HG02840 (cell line): ENCODE measurements around the gene TP53RK.

Source experiments
- ATAC-seq: cut with Tn5 transposase; IDR thresholded peaks from one replicate; pipeline ENCODE4 v1.9.1; 2021; ENCODE audit warnings: mild to moderate bottlenecking, moderate library complexity, moderate number of reproducible peaks; ENCODE audit not compliant: unreplicated experiment, low FRiP score

Gene TP53RK

DNA sequence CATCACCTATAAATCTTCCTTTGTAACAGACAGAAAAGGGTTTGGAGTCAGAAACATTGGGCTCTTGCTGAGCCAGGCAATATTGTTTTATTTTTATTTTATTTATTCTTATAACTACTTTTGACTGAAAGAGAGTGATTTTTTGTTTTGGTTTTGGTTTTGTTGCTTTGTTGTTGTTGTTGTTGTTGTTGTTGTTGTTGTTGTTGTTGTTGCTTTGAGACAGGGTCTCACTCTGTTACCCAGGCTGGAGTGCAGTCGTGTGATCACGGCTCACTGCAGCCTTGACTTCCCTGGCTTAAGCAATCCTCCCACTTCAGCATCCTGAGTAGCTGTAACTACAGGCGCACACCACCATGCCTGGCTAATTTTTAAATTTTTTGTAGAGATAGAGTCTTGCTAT, 22.9 kb downstream of the TP53RK start:
- no peak for ATAC-seq

DNA sequence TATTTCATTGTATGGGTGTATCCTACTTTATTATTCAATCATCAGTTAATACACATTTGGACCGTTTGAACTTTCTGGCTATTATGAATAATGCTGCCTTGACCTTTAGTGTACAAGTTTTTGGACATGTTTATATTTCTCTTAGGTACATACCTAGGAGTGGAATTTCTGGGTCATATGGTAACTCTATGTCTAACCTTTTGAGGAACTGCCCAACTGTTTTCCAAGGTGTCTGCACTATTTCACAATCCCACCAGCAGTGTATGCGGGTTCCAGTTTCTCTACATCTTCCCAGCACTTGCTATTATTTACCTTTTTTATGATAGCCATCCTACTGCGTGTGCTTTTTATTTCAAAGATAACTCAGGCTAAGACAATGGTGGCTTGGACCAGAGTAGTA, 23.6 kb downstream of the TP53RK start:
- no peak for ATAC-seq

DNA sequence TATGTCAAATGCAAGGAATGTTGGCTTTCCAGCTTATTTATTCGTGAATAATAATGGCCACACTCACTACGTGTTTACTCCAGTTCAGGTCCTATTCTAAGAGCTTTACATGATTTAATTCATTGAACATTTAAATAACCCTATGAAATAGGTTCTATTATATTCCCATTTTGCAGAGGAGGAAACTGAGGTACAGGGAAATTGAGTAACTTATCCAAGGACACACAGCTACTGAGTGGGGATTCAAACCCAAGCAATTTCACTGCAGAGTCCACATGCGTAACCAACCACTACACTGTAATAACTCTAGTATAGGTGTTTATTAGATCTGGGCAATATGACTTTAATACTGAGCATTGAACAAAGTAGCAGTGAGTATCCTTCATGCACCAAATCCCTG, 25.7 kb downstream of the TP53RK start:
- ATAC-seq, result no peak

DNA sequence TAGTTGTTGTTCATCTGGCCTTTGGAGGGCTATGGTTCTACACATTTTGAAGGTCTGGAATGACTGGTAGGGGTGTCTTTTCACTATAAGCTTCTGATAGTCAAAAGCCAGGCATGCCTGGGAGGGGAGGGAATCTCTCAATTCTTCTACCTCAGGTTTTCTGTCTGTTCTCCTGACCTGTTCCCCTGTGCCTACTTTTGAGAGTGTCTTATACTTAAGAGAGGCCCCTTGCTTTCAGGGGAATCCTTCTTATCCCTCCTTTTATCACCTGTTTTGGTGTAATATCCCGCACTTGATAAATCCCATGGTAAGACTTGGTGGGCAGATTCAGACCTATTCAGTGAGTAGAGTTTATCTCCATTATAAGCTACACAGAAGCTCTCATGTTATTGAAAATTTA, 27.6 kb downstream of the TP53RK start:
- no peak for ATAC-seq

DNA sequence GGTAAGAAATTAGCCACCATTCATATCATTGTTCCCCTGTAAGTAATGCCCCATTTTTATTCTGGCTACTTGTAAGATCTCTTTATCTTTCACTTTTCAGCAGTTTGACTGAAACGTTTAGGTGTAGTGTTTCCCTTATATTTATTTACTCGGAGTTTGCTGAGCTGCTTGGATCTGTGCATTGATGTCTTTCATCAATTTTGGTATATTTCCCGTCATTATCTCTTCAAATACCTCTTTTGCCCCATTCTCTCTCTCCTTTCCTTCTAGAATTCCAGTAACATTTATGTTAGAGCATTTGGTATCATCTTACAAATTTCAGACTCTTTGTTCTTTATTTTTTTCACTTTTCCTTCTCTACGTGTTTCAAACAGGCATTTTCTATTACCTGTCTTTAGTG, 28.8 kb downstream of the TP53RK start:
- no peak for ATAC-seq

DNA sequence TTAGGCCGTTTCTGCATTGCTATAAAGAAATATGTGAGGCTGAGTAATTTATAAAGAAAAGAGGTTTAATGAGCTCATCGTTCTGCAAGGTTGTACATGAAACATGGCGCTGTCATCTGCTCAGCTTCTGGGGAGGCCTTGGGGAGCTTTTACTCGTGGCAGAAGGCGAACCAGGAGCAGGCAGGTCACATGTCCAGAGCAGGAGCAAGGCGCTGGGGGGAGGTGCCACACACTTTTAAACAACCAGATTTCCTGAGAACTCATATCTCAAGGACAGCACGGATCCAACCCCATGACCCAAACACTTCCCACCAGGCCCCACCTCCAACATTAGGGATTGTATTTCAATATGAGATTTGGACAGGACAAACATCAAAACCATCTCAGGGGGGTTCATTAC, 31.6 kb downstream of the TP53RK start:
- ATAC-seq, result no peak

DNA sequence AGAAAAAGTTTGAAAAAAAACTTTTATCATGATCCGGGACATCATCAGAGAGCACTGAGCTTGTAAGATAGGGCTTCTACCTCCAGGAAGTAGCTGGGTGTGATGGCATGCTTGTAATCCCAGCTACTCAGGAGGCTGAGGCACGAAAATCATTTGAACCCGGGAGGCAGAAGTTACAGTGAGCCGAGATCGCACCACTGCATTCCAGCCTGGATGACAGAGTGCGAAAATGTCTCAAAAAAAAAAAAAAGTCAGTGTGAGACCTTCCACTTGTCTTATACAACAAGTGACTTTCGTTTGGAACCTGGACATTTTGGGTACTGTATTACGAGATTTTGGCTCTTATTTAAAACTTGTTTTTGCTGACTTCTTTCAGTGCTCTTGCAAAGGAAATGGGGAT, 32.1 kb downstream of the TP53RK start:
- no peak for ATAC-seq

DNA sequence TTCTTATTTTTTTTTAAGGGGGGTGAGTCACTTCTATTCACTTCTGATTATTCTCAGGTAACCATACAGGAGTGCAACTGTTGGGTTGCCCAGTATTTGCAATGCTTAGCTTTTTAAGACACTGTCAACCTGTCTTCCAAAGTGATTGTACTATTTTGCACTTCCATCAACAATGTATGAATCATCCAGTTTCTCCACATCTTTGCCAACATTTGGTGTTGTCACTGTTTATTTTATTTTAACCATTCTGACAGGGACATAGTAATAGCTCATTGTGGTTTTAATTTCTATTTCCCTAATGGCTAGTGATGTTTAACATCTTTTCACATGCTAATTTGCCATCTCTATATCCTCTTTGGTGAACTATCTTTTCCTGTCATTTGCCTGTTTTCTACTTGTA, 36.5 kb downstream of the TP53RK start:
- no peak for ATAC-seq

DNA sequence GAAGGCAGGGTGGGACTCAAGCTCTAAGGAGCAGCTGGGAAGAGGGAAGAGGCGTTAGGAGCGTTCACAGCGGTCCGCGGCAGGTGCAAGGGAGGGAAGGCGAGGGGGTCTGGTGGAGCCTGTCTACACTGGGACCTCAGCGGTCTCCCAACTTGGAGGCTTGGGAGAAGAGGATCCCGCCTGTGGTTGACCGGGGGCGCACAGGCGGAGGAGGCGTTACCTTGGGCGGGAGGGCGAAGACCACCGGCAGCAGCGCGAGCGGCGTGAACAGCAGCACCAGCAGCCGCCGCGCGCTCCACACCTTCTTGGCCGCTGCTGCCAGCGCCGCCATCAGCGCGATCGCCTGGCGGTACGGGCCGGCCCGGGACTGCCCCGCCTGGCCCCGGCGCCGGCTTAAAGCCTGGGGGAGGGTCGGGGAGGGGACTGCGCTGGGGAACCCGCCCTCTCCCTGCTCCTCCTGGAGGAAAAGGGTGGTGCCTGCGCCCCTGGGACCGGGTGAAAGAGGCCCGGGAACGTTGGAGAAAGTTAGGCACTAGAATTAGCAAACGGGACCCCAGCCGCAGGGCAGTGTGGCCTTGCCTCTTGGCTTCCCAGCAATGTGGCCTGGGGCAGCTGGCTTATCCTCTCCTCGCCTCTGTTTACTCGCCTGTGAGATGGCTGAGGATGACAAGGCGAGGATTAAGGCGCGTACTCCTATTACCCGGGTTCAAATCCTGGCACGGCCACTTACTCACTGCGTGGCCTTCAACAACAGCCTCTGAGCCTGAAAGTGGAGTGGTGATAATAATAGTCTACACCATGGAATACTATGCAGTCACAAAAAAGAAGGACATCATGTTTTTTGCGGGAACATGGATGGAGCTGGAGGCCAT, 37.9 kb downstream of the TP53RK start, which contains the start of gene SLC13A3:
Gene SLC13A3 (minus strand): TSS at position 369 of the 872 bp plus-strand sequence. CDS start 38 bp downstream, at position 331.
- ATAC-seq, result no peak

DNA sequence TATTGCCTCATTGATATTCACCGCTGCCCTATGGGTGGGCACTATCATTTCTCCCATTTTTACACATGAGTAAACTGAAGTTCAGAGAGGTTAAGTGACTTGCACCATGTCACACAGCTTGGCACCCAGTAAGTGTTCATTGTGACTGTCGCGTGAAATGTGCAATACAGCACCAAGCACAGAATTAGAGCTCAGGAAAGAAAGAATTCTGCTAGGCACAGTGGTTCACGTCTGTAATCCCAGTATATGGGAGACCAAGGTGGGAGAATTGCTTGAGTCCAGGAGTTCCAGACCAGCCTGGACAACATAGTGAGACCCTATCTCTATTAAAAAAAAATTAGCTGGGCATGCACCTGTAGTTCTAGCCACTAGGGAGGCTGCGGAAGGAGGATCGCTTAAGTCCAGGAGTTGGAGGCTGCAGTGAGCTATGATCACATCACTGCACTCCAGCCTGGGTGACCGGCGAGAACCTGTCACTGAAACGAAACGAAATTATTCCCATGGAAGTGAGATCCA, 38.6 kb downstream of the TP53RK start:
- no peak for ATAC-seq

DNA sequence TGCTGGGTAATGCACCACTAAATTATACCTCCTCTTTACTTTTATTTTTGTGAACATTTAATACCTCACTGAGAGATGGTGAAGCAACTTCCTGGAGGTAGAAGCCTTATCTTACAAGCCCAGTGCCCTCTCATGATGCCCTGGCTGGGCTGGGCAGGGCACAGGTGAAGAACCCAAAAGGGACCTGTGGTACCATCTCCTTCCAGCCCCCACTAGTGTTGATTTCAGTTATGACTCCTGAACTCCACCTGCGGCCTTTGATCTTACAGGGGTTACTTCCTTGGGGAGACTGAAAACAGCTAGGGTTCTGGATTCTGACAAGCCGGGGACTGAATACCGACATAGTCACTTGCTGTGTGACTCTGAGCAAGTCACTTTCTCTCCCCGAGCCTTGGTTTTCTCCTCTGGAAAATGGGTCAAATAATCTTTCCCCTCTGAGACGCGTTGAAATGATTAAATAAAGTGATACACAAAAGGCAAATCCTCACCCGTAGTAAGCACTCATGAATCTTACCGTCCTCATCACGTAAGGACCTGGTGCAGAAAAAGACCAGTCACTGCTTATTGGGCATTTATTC, 39.2 kb downstream of the TP53RK start:
- ATAC-seq, result no peak

DNA sequence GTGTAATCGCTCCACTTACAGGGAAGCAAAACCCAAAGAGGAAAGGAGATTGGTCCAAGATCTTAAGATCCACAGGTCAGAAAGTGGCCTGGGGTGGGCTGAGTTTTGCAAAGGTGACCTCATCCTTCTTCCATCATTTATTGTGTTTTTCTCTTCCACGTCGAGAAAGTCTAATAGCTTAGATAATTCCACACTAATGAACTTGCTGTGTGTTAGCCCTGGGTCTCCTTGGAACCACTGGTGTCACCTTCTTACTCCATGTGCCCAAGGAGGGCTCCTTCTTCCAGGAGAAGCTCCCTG, 39.6 kb downstream of the TP53RK start:
- ATAC-seq, result no peak

DNA sequence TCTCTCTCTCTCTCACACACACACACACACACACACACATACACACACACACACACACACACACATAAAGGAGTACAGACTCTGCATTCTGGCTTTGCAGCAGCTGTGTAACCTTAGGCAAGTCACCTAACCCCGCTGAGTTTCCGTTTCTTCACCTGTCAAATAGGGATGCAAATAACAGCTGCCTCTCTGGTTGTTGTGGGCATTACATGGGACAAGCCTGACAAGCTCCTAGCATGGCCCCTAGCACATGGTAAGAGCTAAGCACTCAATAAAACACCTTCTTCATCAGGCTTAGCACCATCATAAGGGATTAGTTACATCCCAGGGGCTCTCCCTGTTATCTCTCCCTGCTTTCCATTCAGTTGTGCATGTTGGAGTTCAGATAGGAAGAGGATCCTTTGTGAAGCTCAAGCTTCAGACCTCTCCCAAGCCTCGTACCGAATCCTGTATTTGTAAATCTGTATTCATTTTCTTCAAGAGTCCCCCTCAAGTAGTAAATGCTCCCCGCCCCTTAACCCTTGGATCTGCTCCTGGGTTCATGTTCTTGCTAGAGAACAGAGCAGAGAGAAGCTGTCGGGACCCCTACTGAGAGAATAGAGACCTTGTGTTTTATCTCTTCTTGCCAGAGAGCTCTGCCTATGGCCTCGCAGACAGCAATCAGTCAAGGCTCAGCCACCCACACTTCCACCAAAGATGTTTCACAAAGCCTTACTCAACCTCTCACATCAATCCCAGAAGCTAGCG, 40.2 kb downstream of the TP53RK start:
- no peak for ATAC-seq

DNA sequence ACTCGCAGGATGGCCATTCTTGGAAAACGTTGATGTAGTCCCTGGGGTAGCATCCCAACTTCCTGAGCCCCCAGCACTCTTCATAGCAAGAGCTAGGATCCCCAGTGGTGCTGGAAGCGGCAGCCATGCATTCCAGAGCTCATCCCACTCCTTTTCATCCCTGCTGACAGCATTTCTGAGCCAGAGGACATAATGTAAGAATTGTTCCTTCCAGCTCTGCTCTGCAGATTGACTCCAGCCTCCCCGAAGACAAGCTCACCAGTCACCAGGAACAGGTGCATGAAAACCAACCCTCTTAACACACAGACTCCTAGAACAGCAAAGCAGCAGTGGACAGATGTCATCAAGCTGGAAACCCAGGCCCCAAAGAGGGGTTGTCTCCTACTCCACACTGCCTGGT, 41.8 kb downstream of the TP53RK start:
- ATAC-seq, result no peak

DNA sequence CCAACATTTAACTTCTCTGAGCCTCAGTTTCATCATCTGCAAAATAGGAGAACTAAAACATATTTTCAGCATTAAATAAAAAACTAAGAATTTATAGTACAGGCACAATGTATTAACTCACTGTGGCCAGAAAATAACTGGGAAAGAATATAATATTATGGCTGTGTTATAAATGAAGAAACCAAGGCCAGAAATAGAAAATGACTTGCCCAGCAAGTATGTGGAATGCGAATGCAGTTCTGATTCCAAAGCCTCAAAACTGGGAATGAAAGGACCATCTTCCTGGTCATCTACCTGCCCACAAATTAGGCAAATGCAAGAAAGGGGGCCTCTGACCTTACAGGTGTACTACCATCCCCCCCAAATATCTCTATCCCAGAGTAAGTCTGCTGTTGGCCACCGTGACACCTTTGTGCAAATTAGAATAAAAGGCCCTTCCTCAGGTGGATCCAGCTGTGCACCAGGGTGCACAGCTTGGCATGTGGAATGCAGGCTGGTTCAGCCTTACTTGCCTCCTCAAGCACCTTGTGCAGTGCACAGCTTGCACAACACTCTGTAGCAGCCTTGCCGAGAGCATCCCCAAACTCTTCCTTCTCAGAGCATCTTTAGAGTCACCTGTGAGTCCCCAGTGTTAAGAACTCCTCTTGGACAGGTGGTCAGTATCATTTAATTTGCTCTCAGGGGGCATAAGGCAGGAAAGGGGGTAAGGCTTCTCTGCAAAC, 42.4 kb downstream of the TP53RK start:
- ATAC-seq, result no peak

DNA sequence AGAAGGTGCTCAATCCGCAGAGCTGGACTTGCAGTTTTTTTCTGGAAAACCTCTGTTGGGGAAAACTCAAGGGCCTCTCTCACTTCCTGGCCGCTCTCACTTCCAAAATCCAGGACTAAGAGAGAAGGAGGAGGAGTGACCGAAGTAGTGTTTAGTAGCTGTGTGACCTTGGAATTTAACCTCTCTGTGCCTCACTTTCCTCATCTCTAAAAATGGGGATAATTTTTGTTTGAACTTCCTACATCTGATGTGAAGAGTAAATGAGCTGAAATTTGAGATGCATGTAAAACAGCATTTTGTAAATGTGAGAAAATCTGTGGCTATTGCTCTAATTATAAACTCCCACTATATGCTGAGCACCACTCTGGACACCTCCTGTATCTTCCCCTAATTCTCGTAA, 43.1 kb downstream of the TP53RK start:
- ATAC-seq, result no peak

DNA sequence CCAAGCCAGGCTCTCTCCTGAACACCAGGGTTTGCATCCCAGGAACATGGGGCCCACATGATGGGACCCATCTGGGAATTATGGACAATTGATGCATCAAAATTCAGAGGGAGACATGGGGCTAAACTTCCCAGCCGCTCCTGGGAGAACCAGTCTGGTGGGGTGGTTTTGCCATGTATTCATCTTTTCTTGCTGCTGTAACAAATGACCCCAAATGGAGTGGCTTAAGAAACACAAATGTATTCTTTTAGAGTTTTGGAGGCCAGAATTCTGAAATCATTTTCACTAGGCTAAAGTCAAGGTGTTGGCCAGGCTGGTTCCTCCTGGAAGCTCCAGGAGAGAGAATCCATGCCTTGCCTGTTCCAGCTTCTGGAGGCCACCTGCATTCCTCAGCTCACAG, 44.5 kb downstream of the TP53RK start:
- ATAC-seq, result no peak

DNA sequence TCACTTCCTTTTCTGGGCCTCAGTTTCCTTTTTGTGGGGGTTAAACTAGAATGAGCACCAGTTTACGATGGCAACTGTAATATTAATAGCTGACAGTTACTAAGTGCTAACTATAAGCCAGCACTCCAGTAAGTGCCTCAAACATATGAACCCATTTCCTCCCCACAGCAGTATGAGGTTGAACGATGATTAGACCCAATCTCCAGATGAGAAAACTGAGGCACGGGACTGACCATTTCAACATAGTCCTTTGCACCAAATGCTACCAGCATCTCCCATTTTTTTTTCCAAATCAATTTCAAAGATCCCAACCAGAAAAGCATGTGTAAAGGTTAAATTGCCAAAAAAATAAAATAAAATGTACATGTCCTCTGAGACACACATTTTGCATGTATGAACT, 45.1 kb downstream of the TP53RK start:
- ATAC-seq, result no peak

DNA sequence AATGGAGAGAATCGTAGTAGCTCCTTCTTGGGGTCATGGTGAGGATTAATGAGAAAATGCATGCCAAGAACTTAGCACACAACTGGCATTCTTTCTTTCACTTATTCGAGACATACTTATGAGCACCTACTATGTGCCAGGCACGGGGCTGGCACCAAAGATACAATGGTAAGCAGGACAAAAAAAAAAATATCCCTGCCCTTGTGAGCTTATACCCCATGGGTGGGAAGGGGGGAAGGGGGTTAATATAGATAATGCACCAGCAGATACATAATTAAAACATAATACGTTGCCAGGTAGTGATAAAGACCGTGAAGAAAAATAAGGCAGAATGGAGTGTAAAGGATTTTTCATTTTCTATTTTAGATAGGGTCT, 46.3 kb downstream of the TP53RK start:
- no peak for ATAC-seq

DNA sequence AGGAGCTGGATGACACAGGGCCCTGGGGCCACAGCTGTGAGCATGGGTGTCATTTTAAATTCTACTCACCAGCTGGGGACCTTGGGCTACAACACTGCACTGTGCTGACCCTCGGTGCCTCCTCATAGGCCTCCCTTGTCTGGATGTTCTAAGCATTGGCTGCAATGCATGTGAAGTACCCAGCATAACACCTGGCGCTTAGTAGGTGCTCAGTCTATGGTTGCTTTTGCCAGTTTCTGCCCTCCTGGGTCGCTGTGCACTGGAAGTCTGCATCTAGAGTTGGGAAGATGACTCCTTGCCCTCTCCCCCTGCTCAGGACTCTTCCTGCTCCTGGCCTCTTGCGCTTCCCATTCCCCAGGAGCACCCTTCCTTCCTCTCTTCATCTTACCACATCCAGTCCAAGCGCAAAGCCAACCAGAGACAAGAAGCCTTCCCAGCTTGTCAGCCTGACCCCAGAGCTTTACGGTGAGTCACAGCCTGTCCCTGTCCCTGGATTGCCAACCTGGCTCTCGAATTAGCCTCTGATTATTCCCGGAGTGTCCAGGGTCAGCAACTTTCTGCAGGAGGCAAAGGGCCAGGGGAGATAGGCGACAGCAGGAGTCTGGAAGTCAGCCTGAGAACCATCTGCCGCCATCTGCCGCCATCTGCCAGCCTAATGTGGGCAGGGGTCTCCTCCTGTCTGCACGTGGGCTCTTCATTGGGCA, 46.8 kb downstream of the TP53RK start:
- ATAC-seq, result no peak
